ENCODE measurements around the gene UTS2B.

Gene UTS2B

DNA sequence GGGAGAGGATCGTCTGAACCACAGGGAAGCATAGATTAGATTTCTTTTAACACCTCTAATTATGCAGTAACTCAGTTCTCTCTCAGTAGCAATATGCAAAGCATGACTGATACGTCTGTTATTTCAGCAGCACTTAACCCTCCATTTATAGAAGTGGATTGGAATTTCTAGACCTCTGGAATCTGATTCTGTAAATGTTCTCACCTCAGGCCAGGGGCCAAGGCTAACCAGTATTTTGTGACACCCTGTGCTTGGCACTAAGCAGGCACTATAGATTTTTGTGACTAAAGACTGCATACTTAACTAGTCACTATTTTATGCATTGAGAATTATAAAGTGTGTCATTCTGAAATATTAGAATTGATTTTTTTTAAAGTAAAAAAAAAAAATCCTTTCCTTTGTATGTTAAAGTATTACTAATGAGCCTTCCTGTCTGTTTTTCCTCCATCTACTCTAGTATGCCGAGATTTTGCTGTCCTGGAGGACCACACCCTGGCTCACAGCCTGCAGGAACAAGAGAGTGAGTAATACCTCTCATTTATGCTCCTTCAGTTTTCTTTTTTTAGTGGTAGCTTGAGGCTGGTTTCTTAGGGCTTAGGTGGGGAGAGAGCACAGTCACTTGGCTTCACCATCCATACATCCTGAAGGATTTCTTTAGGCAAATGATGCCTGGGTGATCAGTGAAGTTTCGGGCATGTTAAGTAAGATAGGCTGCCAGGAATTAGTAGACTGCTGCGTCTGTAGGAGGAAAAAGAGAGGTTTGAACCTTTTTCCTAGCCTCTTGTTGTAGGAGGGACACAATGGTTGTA is 26.5 kb upstream of the UTS2B start:
- H3K36me3 Mint-ChIP-seq (ENCODE audit: low read depth): peaks cover 41% of the 10 kb centered on the region
- no peaks in the 10 kb centered on the region for H3K27me3 Mint-ChIP-seq (ENCODE audit: low read depth, poor library complexity)
- H3K4me3 Mint-ChIP-seq: no peak overlapping the region
- peaks cover 7% of the 10 kb centered on the region for H3K4me1 Mint-ChIP-seq
- no peak for DNase-seq
- TF ChIP-seq CTCF (IDR thresholded peaks at IDR 0.05): no peak
- H3K27ac Mint-ChIP-seq: peak overlapping the region; percentile 70
- H3K9me3 Mint-ChIP-seq: no peaks in the 10 kb centered on the region

DNA sequence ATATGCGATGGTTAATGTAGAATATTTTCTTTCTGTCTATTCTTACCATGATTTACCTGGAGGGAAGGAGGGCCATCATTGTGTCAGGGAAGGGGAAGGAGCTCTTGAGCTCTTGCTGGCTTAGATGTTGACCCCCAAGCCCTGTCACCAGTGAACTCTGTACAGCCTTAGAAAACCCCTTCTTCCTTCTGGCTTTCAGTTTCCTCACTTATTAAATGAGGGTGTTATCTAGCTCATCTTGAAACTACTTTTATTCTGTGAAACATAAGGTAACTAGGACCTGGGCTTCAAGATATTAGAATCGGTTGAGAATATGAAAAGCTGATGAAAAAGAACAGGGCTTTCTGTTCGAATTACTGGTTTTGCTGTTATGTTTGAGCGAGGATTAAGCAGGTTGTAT is 25.1 kb upstream of the UTS2B start:
- DNase-seq: no peak
- TF ChIP-seq CTCF (IDR thresholded peaks at IDR 0.05): no peak
- peaks cover 27% of the 10 kb centered on the region for H3K36me3 Mint-ChIP-seq (ENCODE audit: low read depth)
- no peaks in the 10 kb centered on the region for H3K9me3 Mint-ChIP-seq
- no peak overlapping the region for H3K27ac Mint-ChIP-seq
- H3K27me3 Mint-ChIP-seq (ENCODE audit: low read depth, poor library complexity): no peaks in the 10 kb centered on the region
- peaks cover 13% of the 10 kb centered on the region for H3K4me1 Mint-ChIP-seq
- no peak overlapping the region for H3K4me3 Mint-ChIP-seq

DNA sequence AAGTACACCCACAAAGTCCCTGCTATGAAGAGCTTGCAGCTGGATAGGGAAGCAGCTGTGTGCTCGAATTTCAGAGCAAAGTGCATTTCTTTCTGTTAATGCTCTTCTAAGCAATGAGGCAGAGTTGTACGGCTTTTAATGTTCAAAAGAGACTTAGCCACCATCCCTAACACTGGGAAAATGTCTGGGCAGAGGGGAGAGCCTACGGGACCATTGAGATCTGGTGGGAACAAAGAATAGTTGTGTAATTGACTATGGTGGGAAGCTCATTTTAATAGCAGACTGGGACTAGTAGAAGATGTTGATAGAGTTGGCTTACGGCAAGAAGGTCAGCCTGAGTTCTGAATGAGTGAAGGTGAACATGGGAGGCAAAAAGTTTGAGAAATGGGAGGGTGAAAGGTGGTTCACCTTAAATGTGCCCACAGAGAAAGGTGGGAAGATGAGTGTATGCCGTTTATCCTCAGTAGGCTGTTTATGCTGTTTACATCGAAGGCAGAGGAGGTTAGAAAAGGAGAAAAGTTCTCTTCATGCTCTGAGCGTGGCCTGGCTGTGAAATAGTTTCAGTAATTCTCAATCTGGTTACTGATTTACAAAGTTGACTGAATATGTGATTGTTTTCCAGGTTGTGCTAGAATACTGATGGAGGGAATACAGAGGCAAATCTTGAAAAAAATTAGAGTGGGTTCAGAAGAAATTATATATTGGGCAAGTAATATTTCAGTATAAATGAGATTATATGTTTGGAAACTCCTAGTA is 22.9 kb upstream of the UTS2B start:
- H3K27me3 Mint-ChIP-seq (ENCODE audit: low read depth, poor library complexity): no peaks in the 10 kb centered on the region
- H3K36me3 Mint-ChIP-seq (ENCODE audit: low read depth): peaks cover 5% of the 10 kb centered on the region
- no peak overlapping the region for H3K27ac Mint-ChIP-seq
- peaks cover 16% of the 10 kb centered on the region for H3K4me1 Mint-ChIP-seq
- no peaks in the 10 kb centered on the region for H3K9me3 Mint-ChIP-seq
- TF ChIP-seq CTCF (IDR thresholded peaks at IDR 0.05): no peak
- no peak for DNase-seq
- H3K4me3 Mint-ChIP-seq: no peak overlapping the region

DNA sequence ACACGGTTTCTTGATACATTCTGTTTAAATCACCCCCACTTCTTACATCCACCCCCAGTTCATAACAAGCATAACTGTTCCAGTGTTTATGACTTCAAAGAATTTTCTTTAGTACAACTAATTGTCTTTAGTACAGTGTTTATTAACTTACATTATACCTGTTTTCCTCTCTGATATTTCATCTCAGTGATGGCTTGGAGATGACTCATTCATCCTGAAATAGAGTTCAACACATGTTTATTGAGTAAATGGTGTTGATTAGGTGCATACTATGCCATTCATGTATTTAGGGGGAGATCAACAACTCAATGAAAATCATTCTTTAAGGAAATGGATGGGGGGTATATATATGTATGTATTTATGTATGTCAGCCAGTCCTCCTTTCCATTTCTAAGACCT is 21.7 kb upstream of the UTS2B start:
- H3K36me3 Mint-ChIP-seq (ENCODE audit: low read depth): no peaks in the 10 kb centered on the region
- peaks cover 16% of the 10 kb centered on the region for H3K4me1 Mint-ChIP-seq
- no peak overlapping the region for H3K27ac Mint-ChIP-seq
- no peaks in the 10 kb centered on the region for H3K9me3 Mint-ChIP-seq
- TF ChIP-seq CTCF (IDR thresholded peaks at IDR 0.05): no peak
- H3K4me3 Mint-ChIP-seq: no peak overlapping the region
- no peak for DNase-seq
- H3K27me3 Mint-ChIP-seq (ENCODE audit: low read depth, poor library complexity): no peaks in the 10 kb centered on the region

DNA sequence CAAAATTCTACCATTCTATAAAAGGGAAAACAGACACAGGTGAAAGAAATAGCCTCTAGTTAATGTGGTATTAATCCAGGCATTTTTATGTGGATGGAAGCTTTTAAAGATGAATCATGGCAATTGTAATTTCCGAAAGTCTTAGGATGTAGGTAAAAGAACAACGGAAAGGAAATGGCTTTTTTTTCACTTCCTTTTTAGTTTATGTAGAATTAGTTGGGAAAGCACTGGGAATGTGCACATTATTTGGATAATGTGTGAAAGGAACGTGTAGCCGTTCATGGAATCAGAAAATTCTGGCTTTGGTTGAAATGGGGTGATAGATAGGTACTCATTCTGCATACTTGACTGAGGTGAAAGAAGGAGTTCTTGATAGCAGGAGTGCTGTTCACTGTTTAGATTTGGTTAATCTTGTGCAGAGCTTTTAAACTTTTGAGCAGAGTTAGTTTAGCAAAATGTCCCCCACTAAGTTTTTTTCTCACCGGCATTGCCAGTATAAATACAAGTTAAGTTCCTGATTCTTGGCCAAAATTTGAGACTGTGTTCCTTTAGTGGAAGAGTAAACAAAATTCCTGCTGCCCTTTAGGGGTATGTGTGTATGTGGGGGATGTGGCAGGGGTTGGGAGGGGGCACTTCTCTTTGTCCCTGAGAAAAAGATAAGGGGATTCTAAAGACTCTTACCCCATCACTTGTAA is 20.2 kb upstream of the UTS2B start:
- DNase-seq: no peak
- Mint-ChIP-seq H3K4me1 (peaks cover 10% of the 10 kb centered on the region), H3K27me3 (ENCODE audit: low read depth, poor library complexity) (no peaks in the 10 kb centered on the region), H3K9me3 (no peaks in the 10 kb centered on the region), H3K27ac (peak overlapping the region; percentile 17), H3K36me3 (ENCODE audit: low read depth) (no peaks in the 10 kb centered on the region), H3K4me3 (no peak overlapping the region)
- no peak for TF ChIP-seq CTCF (IDR thresholded peaks at IDR 0.05)
